ENCODE measurements around the gene SEMA3C.

Gene SEMA3C

DNA sequence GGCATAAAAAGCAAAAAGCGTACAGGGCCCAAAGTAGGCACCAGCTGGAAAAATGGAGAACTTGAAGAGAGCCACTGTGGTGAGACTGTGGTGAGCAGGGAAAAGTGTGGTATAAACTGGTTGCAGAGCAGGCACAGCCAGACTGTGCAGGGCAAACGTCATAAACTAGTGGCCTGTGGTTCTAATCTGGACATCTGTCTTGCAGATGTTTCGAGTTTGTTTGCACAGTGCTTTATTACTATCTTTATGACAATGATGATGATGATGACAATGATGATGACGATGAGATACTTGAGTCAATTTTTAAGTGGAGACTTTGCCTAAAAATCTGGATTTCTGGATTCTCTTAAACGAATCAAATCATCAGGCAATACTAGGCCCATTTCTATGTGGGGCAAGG lies 45.7 kb downstream of the SEMA3C start:
- Histone ChIP-seq H3K27me3 (ENCODE audit: control insufficient read depth in 1 of 2, insufficient read depth in 2 of 2, low read length in 2 of 2) (no peaks in the 10 kb centered on the region), H3K4me1 (ENCODE audit: control insufficient read depth in 1 of 2, insufficient read depth in 2 of 2, low read length in 2 of 2) (peaks cover 9 to 36% of the 10 kb centered on the region in 2 donors), H3K36me3 (ENCODE audit: control insufficient read depth in 1 of 2, insufficient read depth in 2 of 2, low read length in 2 of 2) (no peaks in the 10 kb centered on the region), H3K27ac (ENCODE audit: low read depth, low read length) (no peak overlapping the region), H3K4me3 (ENCODE audit: low read depth in 1 of 2, low read length in 2 of 2) (no peak overlapping the region), H3K9me3 (ENCODE audit: control insufficient read depth in 1 of 2, low read length in 2 of 2) (no peaks in the 10 kb centered on the region), H3K9ac (ENCODE audit: low read depth in 1 of 2, low read length in 2 of 2) (no peak overlapping the region)

DNA sequence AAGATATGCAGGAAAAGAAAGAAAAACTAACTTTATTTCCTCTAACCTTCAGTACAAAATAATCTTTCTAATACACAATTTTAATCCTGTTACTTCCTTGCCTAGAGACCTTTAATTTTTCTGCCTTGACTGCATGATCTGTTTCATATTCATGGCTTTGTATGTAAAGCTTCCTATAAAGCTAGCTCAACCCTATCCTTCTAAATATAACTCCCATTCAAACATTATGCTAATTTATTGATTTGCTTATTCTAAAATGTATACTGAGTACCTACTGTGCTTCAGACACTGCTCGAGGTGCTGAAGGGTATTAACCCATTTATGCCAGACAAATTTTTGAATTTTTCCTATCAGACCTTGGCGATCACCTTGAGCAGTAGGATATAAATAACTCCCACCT lies 47.6 kb downstream of the SEMA3C start:
- peaks cover 9 to 29% of the 10 kb centered on the region in 2 donors for H3K4me1 ChIP-seq (ENCODE audit: control insufficient read depth in 1 of 2, insufficient read depth in 2 of 2, low read length in 2 of 2)
- H3K4me3 ChIP-seq (ENCODE audit: low read depth in 1 of 2, low read length in 2 of 2) = no peak overlapping the region
- no peak overlapping the region for H3K27ac ChIP-seq (ENCODE audit: low read depth, low read length)
- no peak overlapping the region for H3K9ac ChIP-seq (ENCODE audit: low read depth in 1 of 2, low read length in 2 of 2)
- no peaks in the 10 kb centered on the region for H3K9me3 ChIP-seq (ENCODE audit: control insufficient read depth in 1 of 2, low read length in 2 of 2)
- no peaks in the 10 kb centered on the region for H3K27me3 ChIP-seq (ENCODE audit: control insufficient read depth in 1 of 2, insufficient read depth in 2 of 2, low read length in 2 of 2)
- H3K36me3 ChIP-seq (ENCODE audit: control insufficient read depth in 1 of 2, insufficient read depth in 2 of 2, low read length in 2 of 2) = no peaks in the 10 kb centered on the region

DNA sequence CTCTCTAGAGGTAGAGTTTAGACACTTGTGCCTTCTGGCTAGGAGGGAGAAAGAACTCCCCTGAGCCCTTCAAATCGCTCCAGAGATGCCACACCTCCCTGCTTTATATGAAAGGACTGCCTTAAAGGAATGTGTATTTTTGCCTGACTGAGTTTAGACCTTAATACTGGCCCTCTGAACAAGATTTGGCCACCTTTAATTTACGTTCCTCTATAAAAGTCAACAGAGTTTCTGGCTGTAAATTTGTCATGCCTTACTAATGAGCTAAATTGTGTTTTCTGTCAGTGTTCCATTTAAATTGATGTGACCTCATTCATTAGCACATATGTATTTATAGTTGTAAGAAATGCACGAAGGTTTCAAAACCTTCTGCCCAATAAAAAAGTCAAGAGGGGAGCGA lies 48.0 kb downstream of the SEMA3C start:
- H3K27me3 ChIP-seq (ENCODE audit: control insufficient read depth in 1 of 2, insufficient read depth in 2 of 2, low read length in 2 of 2) = no peaks in the 10 kb centered on the region
- H3K4me3 ChIP-seq (ENCODE audit: low read depth in 1 of 2, low read length in 2 of 2) = no peak overlapping the region
- H3K9ac ChIP-seq (ENCODE audit: low read depth in 1 of 2, low read length in 2 of 2) = no peak overlapping the region
- H3K4me1 ChIP-seq (ENCODE audit: control insufficient read depth in 1 of 2, insufficient read depth in 2 of 2, low read length in 2 of 2) = peaks cover 9 to 29% of the 10 kb centered on the region in 2 donors
- no peak overlapping the region for H3K27ac ChIP-seq (ENCODE audit: low read depth, low read length)
- H3K9me3 ChIP-seq (ENCODE audit: control insufficient read depth in 1 of 2, low read length in 2 of 2) = no peaks in the 10 kb centered on the region
- H3K36me3 ChIP-seq (ENCODE audit: control insufficient read depth in 1 of 2, insufficient read depth in 2 of 2, low read length in 2 of 2) = no peaks in the 10 kb centered on the region

DNA sequence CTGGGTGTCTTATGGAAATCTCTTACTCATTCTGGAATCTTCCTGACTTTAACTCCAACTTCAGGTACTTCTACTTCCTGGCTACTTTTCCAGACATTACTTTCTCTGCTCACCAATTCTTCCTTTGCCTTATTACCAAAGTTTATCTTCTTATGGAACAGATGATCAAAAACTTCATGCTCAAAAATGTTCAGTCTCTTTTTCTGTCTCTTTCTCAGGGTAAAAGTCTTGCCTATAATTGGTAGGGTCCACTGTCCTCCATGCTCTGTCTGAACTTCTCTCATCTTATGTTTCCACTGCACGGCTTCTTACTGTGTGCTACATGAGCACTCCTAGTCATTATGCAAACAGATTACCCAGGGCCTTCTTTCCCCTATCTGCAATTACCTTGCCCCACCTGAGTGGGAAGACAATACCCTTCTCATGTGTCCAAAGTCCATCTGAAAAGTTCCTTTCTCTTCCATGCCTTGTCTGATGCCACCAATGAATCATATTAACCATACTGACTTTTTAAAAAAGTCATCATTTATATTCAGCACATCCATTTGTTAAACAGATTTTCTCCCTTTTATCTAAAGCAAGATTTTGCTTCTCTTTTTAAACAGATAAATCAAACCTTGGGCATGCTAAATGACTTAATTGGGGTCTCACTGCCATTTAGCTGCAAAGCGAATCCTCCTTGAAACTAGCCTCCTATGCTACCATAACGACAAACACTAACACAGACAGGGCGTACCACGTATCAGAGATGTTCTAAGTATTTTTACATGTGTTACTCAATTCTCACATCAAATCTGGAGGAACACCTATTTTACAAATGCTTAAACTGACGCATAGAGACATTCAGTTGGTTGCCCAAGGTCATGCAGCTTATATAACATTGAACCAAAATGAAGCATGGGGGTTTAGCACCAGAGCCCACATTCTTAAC lies 48.8 kb downstream of the SEMA3C start:
- no peaks in the 10 kb centered on the region for H3K36me3 ChIP-seq (ENCODE audit: control insufficient read depth in 1 of 2, insufficient read depth in 2 of 2, low read length in 2 of 2)
- no peaks in the 10 kb centered on the region for H3K27me3 ChIP-seq (ENCODE audit: control insufficient read depth in 1 of 2, insufficient read depth in 2 of 2, low read length in 2 of 2)
- no peak overlapping the region for H3K4me3 ChIP-seq (ENCODE audit: low read depth in 1 of 2, low read length in 2 of 2)
- no peak overlapping the region for H3K27ac ChIP-seq (ENCODE audit: low read depth, low read length)
- H3K9ac ChIP-seq (ENCODE audit: low read depth in 1 of 2, low read length in 2 of 2) = no peak overlapping the region
- H3K4me1 ChIP-seq (ENCODE audit: control insufficient read depth in 1 of 2, insufficient read depth in 2 of 2, low read length in 2 of 2) = peaks cover 9 to 29% of the 10 kb centered on the region in 2 donors
- H3K9me3 ChIP-seq (ENCODE audit: control insufficient read depth in 1 of 2, low read length in 2 of 2) = no peaks in the 10 kb centered on the region

DNA sequence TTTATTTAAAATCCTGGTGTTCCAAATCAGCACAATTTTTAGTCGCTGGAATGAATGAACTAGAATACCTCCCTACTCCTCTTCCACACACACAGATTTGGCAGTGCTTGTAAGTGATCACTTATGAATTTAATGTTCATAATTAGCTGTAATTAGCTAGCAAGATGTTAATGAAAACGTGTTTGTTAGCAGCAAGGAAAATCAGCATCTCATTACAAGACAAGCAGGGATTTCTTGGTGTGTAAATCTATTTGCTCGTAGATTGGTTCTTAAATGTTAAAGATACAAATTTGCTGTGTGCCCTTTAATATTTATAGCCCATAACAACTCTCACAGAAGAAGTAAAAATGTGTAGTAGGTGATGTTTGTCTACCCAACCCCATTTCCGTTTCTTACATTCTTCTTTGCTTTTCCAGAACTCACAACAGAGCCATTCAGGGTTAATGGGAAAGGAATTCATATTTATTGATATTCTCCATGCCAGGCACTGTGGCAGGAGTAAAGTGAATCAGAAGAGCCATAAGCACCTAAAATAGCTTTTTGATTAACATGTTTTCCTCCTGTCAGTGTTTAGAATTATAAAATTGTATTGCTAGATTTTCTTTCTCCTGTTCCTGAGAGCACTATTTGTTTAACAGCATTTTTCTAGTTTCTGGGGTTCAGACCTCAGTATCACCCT lies 49.6 kb downstream of the SEMA3C start:
- H3K27ac ChIP-seq (ENCODE audit: low read depth, low read length) = no peak overlapping the region
- no peaks in the 10 kb centered on the region for H3K9me3 ChIP-seq (ENCODE audit: control insufficient read depth in 1 of 2, low read length in 2 of 2)
- no peaks in the 10 kb centered on the region for H3K36me3 ChIP-seq (ENCODE audit: control insufficient read depth in 1 of 2, insufficient read depth in 2 of 2, low read length in 2 of 2)
- H3K4me3 ChIP-seq (ENCODE audit: low read depth in 1 of 2, low read length in 2 of 2) = no peak overlapping the region
- H3K9ac ChIP-seq (ENCODE audit: low read depth in 1 of 2, low read length in 2 of 2) = no peak overlapping the region
- peaks cover 9 to 29% of the 10 kb centered on the region in 2 donors for H3K4me1 ChIP-seq (ENCODE audit: control insufficient read depth in 1 of 2, insufficient read depth in 2 of 2, low read length in 2 of 2)
- no peaks in the 10 kb centered on the region for H3K27me3 ChIP-seq (ENCODE audit: control insufficient read depth in 1 of 2, insufficient read depth in 2 of 2, low read length in 2 of 2)

DNA sequence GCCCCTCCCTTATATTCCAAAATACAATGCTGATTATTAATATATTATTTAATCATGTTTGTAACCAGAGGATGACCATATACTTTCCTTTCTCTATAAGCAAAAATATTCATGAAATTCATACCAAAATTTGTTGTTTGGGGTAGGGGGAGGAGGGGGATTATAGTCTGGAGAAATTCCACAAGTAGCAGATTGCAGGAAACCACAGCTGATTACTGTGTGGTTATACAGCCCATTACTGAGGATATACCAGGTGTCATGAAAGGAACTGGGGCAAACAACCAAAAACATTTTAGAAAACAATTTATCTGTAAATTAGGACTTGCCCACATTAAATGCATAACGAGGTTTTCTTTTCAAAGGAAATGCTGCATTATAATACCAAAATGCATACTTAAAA lies 50.3 kb downstream of the SEMA3C start:
- no peaks in the 10 kb centered on the region for H3K27me3 ChIP-seq (ENCODE audit: control insufficient read depth in 1 of 2, insufficient read depth in 2 of 2, low read length in 2 of 2)
- no peak overlapping the region for H3K27ac ChIP-seq (ENCODE audit: low read depth, low read length)
- H3K4me1 ChIP-seq (ENCODE audit: control insufficient read depth in 1 of 2, insufficient read depth in 2 of 2, low read length in 2 of 2) = peaks cover 9 to 29% of the 10 kb centered on the region in 2 donors
- H3K36me3 ChIP-seq (ENCODE audit: control insufficient read depth in 1 of 2, insufficient read depth in 2 of 2, low read length in 2 of 2) = no peaks in the 10 kb centered on the region
- no peak overlapping the region for H3K4me3 ChIP-seq (ENCODE audit: low read depth in 1 of 2, low read length in 2 of 2)
- H3K9me3 ChIP-seq (ENCODE audit: control insufficient read depth in 1 of 2, low read length in 2 of 2) = no peaks in the 10 kb centered on the region
- H3K9ac ChIP-seq (ENCODE audit: low read depth in 1 of 2, low read length in 2 of 2) = no peak overlapping the region

DNA sequence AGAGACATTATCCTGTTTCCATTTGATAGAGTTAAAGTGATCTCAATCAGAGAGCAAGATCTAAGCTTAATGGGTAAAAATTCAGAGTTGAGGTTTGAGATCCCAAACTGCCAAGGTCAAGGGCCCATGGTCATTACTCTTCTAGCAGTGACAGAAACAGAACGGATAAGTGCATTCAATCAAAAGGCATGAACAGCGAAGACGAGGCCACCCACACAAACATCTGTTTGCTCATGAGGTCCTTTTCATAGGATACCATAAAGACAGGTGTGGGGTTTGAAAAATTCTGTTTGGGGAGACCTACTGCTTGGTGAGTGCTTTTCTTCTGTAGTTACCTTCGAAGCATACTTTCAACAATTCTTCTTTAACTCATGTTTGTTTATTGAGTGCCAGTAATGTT lies 58.3 kb downstream of the SEMA3C start:
- Histone ChIP-seq H3K27ac (ENCODE audit: low read depth, low read length) (no peak overlapping the region), H3K36me3 (ENCODE audit: control insufficient read depth in 1 of 2, insufficient read depth in 2 of 2, low read length in 2 of 2) (no peaks in the 10 kb centered on the region)

DNA sequence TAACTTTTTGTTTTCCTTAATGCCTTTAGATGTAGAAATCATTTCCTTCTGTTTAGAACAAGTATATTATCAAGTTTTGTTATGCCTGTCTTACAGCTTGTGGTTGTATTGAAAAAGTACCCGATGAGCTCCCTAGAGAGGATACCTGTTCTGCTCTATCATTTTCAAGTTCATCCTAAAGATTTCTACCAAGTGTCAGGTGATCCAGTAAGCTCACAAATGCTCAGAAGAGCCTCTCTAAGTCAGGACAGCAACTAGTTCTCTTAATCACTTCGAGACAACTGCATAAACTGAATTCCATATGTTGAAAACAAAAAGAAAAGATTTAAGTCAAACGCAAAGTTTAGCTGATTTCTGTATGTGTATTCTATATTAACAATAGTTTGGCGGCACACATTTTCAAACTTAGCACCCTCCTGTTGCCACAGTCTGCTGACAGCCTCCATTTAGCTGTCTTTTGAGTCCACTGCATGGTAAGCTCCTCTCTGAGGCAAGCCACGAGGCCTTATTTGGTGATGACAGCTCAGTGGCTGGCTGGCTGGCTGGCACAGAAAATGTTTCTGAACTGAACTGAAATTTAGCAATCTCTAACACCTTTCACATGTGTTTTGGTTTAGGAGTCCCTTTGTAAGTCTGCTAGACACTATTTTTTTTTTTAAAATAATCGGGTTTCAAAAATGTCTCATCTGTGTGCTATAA lies 59.4 kb downstream of the SEMA3C start:
- H3K9me3 ChIP-seq (ENCODE audit: control insufficient read depth in 1 of 2, low read length in 2 of 2) = no peaks in the 10 kb centered on the region
- no peaks in the 10 kb centered on the region for H3K27me3 ChIP-seq (ENCODE audit: control insufficient read depth in 1 of 2, insufficient read depth in 2 of 2, low read length in 2 of 2)
- H3K27ac ChIP-seq (ENCODE audit: low read depth, low read length) = no peak overlapping the region
- H3K4me3 ChIP-seq (ENCODE audit: low read depth in 1 of 2, low read length in 2 of 2) = no peak overlapping the region
- H3K9ac ChIP-seq (ENCODE audit: low read depth in 1 of 2, low read length in 2 of 2) = no peak overlapping the region
- H3K36me3 ChIP-seq (ENCODE audit: control insufficient read depth in 1 of 2, insufficient read depth in 2 of 2, low read length in 2 of 2) = no peaks in the 10 kb centered on the region
- peaks cover 5 to 12% of the 10 kb centered on the region in 2 donors for H3K4me1 ChIP-seq (ENCODE audit: control insufficient read depth in 1 of 2, insufficient read depth in 2 of 2, low read length in 2 of 2)

More for the DNA sequence above, 58.3 kb downstream of the SEMA3C start:
- peaks cover 5 to 12% of the 10 kb centered on the region in 2 donors for H3K4me1 ChIP-seq (ENCODE audit: control insufficient read depth in 1 of 2, insufficient read depth in 2 of 2, low read length in 2 of 2)
- no peaks in the 10 kb centered on the region for H3K27me3 ChIP-seq (ENCODE audit: control insufficient read depth in 1 of 2, insufficient read depth in 2 of 2, low read length in 2 of 2)
- H3K9ac ChIP-seq (ENCODE audit: low read depth in 1 of 2, low read length in 2 of 2) = no peak overlapping the region
- no peaks in the 10 kb centered on the region for H3K9me3 ChIP-seq (ENCODE audit: control insufficient read depth in 1 of 2, low read length in 2 of 2)
- H3K4me3 ChIP-seq (ENCODE audit: low read depth in 1 of 2, low read length in 2 of 2) = no peak overlapping the region

DNA sequence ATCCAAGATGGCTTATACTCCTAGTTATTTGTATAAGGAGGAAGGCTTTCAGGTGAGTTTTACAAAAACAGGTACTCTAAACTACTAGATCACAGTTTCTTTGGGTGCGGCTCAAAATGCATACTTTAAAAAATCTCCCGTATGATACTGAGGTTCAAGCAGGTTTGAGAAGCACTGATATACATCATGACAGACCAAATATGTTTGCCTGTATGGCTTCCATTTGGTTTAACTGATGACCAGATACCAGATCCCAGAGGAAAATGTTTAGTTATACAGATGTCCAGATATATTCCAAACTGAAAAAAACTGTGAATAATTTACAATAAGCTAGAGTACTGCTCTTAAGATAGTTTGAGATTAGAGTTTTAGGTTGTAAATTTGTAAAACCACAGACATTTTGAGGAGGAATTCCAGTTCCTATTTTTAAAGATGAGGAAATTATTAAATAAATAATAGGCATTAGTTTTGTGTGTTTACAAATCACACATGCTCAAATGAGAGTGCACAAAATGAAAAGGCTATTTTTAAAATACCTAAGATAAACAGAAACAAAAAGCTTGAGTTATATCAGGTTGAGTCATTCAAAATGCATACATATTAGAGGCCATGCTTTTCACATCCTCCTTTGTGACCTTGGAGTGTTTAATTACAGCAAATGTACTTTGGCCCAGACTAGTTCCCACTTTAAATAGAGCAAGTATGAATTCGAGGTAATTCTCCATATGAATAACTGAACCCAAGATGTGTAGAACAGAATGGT lies 60.5 kb downstream of the SEMA3C start:
- H3K36me3 ChIP-seq (ENCODE audit: control insufficient read depth in 1 of 2, insufficient read depth in 2 of 2, low read length in 2 of 2) = no peaks in the 10 kb centered on the region
- no peaks in the 10 kb centered on the region for H3K9me3 ChIP-seq (ENCODE audit: control insufficient read depth in 1 of 2, low read length in 2 of 2)
- no peak overlapping the region for H3K27ac ChIP-seq (ENCODE audit: low read depth, low read length)
- no peak overlapping the region for H3K9ac ChIP-seq (ENCODE audit: low read depth in 1 of 2, low read length in 2 of 2)
- no peaks in the 10 kb centered on the region for H3K27me3 ChIP-seq (ENCODE audit: control insufficient read depth in 1 of 2, insufficient read depth in 2 of 2, low read length in 2 of 2)
- H3K4me3 ChIP-seq (ENCODE audit: low read depth in 1 of 2, low read length in 2 of 2) = no peak overlapping the region
- peaks cover 5 to 12% of the 10 kb centered on the region in 2 donors for H3K4me1 ChIP-seq (ENCODE audit: control insufficient read depth in 1 of 2, insufficient read depth in 2 of 2, low read length in 2 of 2)
